Fibroblast of the conjunctiva (primary cell): ENCODE data around the gene C17orf58.
"Not testable (repeated sequence)": the region's sequence is repeated elsewhere in the genome, so short reads cannot be mapped to it uniquely, and the experiment has no call there.

ENCODE experiments used
- DNase-seq: peaks from one replicate; pipeline ENCODE4 v3.0.0-alpha.2; 2010; ENCODE audit warnings: low read depth

The C17orf58 gene

GRCh38 chr17:67996301-67997171 lies at the start of gene C17orf58:
C17orf58 (minus strand) TSS chr17:67996469; CDS start chr17:67996198, 271 bp downstream.
- DNase-seq, result not testable (repeated sequence)

GRCh38 chr17:68036304-68037147 lies 40.3 kb upstream of the C17orf58 start:
- DNase-seq, result no peak

- DNase-seq, result peak; percentile 97
Measured at GRCh38 chr17:68035523-68036303, 39.4 kb upstream of the C17orf58 start, which contains the start of gene KPNA2. KPNA2 (plus strand) TSS chr17:68035735; CDS start chr17:68037133, 1,398 bp downstream.

- DNase-seq, result no peak
Measured at GRCh38 chr17:68035131-68035522, 38.9 kb upstream of the C17orf58 start.

GRCh38 chr17:68034452-68034776 lies 38.1 kb upstream of the C17orf58 start:
- DNase-seq, result no peak

GRCh38 chr17:68033636-68034451 lies 37.6 kb upstream of the C17orf58 start:
- DNase-seq, result peak; percentile 54

GRCh38 chr17:68029512-68030215 lies 33.4 kb upstream of the C17orf58 start:
- no peak for DNase-seq

GRCh38 chr17:68022547-68022946 lies 26.3 kb upstream of the C17orf58 start:
- not testable (repeated sequence) for DNase-seq

GRCh38 chr17:68021963-68022362 lies 25.7 kb upstream of the C17orf58 start:
- no peak for DNase-seq

- DNase-seq, result not testable (repeated sequence)
Measured at GRCh38 chr17:68020791-68021190, 24.5 kb upstream of the C17orf58 start.

GRCh38 chr17:68020409-68020756 lies 24.1 kb upstream of the C17orf58 start:
- DNase-seq, result no peak

GRCh38 chr17:68019675-68020408 lies 23.6 kb upstream of the C17orf58 start:
- DNase-seq, result peak; percentile 95

GRCh38 chr17:68019336-68019674 lies 23.0 kb upstream of the C17orf58 start:
- no peak for DNase-seq

- not testable (repeated sequence) for DNase-seq
Measured at GRCh38 chr17:68018493-68018892, 22.2 kb upstream of the C17orf58 start.

GRCh38 chr17:68016838-68017237 lies 20.6 kb upstream of the C17orf58 start:
- no peak for DNase-seq

GRCh38 chr17:68015081-68015723 lies 18.9 kb upstream of the C17orf58 start:
- no peak for DNase-seq

GRCh38 chr17:68013385-68013784 lies 17.1 kb upstream of the C17orf58 start:
- DNase-seq, result no peak

- DNase-seq, result no peak
Measured at GRCh38 chr17:68011199-68011665, 15.0 kb upstream of the C17orf58 start.

- no peak for DNase-seq
Measured at GRCh38 chr17:68006797-68007196, 10.5 kb upstream of the C17orf58 start.
